ENCODE data around the gene PAGE1. TPM values are rescaled to one million over a fixed set of nuclear protein-coding genes. Genes with fewer than 3 reads are reported as not detected.

PAGE1 gene
- total RNA-seq, 1 experiment from 2014 or later = not detected

DNA sequence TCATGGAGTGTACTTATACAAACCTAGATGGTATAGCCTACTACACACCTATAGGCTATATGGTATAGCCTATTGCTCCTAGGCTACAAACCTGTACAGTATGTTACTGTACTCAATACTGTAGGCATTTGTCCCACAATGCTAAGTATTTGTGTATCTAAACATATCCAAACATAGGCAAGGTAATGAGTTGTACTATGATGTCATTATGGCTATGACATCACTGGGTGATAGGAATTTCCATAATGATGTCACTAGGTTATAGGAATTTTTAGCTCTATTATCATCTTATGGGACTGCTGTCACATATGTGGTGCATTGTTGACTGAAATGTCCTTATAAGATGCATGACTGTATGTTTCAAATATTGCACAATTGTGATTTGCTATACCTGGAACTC, 5.5 kb upstream of the PAGE1 start:
- TF ChIP-seq, protein P1, sequence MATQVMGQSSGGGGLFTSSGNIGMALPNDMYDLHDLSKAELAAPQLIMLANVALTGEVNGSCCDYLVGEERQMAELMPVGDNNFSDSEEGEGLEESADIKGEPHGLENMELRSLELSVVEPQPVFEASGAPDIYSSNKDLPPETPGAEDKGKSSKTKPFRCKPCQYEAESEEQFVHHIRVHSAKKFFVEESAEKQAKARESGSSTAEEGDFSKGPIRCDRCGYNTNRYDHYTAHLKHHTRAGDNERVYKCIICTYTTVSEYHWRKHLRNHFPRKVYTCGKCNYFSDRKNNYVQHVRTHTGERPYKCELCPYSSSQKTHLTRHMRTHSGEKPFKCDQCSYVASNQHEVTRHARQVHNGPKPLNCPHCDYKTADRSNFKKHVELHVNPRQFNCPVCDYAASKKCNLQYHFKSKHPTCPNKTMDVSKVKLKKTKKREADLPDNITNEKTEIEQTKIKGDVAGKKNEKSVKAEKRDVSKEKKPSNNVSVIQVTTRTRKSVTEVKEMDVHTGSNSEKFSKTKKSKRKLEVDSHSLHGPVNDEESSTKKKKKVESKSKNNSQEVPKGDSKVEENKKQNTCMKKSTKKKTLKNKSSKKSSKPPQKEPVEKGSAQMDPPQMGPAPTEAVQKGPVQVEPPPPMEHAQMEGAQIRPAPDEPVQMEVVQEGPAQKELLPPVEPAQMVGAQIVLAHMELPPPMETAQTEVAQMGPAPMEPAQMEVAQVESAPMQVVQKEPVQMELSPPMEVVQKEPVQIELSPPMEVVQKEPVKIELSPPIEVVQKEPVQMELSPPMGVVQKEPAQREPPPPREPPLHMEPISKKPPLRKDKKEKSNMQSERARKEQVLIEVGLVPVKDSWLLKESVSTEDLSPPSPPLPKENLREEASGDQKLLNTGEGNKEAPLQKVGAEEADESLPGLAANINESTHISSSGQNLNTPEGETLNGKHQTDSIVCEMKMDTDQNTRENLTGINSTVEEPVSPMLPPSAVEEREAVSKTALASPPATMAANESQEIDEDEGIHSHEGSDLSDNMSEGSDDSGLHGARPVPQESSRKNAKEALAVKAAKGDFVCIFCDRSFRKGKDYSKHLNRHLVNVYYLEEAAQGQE (IDR thresholded peaks at IDR 0.05; ENCODE audit: insufficient read depth in 1 of 2, low read depth in 2 of 2, low read length in 1 of 2) = no peak
- TF ChIP-seq POLR2AphosphoS5 (IDR thresholded peaks at IDR 0.05; ENCODE audit: low read depth, low read length) (no peak), TCF7L2 (IDR thresholded peaks at IDR 0.05; ENCODE audit: low read depth, low read length) (no peak), SIN3A (IDR thresholded peaks at IDR 0.05; ENCODE audit: borderline replicate concordance, insufficient read depth, low read depth, low read length) (no peak)
- TF ChIP-seq, protein P2, sequence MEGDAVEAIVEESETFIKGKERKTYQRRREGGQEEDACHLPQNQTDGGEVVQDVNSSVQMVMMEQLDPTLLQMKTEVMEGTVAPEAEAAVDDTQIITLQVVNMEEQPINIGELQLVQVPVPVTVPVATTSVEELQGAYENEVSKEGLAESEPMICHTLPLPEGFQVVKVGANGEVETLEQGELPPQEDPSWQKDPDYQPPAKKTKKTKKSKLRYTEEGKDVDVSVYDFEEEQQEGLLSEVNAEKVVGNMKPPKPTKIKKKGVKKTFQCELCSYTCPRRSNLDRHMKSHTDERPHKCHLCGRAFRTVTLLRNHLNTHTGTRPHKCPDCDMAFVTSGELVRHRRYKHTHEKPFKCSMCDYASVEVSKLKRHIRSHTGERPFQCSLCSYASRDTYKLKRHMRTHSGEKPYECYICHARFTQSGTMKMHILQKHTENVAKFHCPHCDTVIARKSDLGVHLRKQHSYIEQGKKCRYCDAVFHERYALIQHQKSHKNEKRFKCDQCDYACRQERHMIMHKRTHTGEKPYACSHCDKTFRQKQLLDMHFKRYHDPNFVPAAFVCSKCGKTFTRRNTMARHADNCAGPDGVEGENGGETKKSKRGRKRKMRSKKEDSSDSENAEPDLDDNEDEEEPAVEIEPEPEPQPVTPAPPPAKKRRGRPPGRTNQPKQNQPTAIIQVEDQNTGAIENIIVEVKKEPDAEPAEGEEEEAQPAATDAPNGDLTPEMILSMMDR (IDR thresholded peaks at IDR 0.05) = no peak
- ATAC-seq (no peak), DNase-seq (ENCODE audit: low read depth, low spot score) (no peak)
- intact Hi-C loops (cut with micrococcal nuclease; ENCODE audit: unreplicated experiment) = no loop called here
- in situ Hi-C loops (cut with HindIII; ENCODE audit: low pct_unique_long_range_greater_than_20kb, low sequenced_read_pairs) = no loop called here
- Histone ChIP-seq H3K27ac (ENCODE audit: low read length) (no peak overlapping the region), H3K4me3 (ENCODE audit: low read depth in 2 of 2, low read length in 2 of 2) (no peak overlapping the region), H3K27me3 (ENCODE audit: control insufficient read depth, insufficient read depth, low read length) (peaks cover 5% of the 10 kb centered on the region), H3K36me3 (ENCODE audit: control insufficient read depth, insufficient read depth, low read length) (no peaks in the 10 kb centered on the region), H3K9me3 (ENCODE audit: control insufficient read depth, insufficient read depth, low read depth, low read length) (no peaks in the 10 kb centered on the region), H3K4me1 (ENCODE audit: control insufficient read depth, insufficient read depth, low read length) (no peaks in the 10 kb centered on the region)
- POLR2A ChIA-PET = no interaction called here
- no TSS peak for BruUV-seq (replicated peaks)
- CTCF ChIA-PET = no interaction called here

DNA sequence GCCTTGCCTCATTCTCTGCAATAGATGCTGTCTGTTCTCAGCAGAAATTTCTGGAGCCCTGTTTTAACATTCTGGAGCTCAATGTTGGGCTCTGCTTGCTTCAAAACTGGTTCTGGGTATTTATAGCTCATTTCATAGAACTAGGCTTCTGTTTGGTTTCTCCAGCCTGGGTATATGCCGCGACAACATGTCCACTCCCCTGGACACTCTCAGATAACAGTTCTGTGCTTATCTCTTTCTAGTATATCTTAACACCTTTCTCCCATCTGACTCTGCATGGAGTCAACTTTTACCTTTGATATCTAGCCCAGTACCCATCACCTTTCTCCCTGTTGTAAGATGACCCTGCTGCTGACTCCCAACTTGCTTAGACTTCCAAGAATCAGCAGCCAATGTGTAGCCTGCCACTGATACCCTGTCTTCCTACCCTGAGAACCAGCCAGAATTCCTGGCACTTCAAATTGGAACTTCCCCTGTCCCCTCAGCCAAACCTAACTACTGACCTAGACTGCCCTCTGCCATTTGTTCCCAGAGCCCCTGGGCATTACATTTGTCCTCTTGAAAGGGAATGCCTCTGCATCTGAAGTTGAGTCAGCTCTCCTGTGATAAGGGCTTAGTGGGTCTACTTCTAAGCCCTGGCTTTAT, 20.6 kb downstream of the PAGE1 start:
- BruUV-seq (replicated peaks) = no TSS peak
- intact Hi-C loops (cut with micrococcal nuclease; ENCODE audit: unreplicated experiment) = no loop called here

DNA sequence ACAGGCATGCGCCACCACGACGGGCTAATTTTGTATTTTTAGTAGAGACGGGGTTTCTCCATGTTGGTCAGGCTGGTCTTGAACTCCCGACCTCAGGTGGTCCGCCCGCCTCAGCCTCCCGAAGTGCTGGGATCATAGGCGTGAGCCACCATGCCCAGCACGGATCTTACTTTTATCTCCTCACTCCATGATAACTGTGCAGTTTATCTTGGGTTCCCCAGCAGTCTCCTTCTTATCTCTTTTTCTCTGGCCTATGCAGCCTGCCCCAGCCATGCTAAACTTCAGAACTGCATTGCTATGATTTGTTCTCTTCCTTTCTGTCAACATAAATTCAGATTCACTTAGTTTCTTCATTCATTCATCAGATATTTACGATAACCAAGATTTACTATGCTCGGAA, 22.4 kb downstream of the PAGE1 start:
- Histone ChIP-seq H3K27ac (ENCODE audit: low read length) (no peak overlapping the region), H3K36me3 (ENCODE audit: control insufficient read depth, insufficient read depth, low read length) (no peaks in the 10 kb centered on the region), H3K27me3 (ENCODE audit: control insufficient read depth, insufficient read depth, low read length) (no peaks in the 10 kb centered on the region), H3K4me3 (ENCODE audit: low read depth in 2 of 2, low read length in 2 of 2) (no peak overlapping the region), H3K9me3 (ENCODE audit: control insufficient read depth, insufficient read depth, low read depth, low read length) (no peaks in the 10 kb centered on the region), H3K4me1 (ENCODE audit: control insufficient read depth, insufficient read depth, low read length) (no peaks in the 10 kb centered on the region)
- no TSS peak for BruUV-seq (replicated peaks)
- POLR2A ChIA-PET = interaction anchor here (0.7 kb wide), 1 partner anchor 92 kb away, joined by 11 read pairs; no protein-coding TSS in a partner anchor
- DNase-seq (ENCODE audit: low read depth, low spot score) (no peak), ATAC-seq (no peak)
- in situ Hi-C loops (cut with HindIII; ENCODE audit: low pct_unique_long_range_greater_than_20kb, low sequenced_read_pairs) = no loop called here
- intact Hi-C loops (cut with micrococcal nuclease; ENCODE audit: unreplicated experiment) = no loop called here
- no peak for TF ChIP-seq TCF7L2 (IDR thresholded peaks at IDR 0.05; ENCODE audit: low read depth, low read length)
- TF ChIP-seq, protein P1 (IDR thresholded peaks at IDR 0.05; ENCODE audit: insufficient read depth in 1 of 2, low read depth in 2 of 2, low read length in 1 of 2) = no peak
- TF ChIP-seq SIN3A (IDR thresholded peaks at IDR 0.05; ENCODE audit: borderline replicate concordance, insufficient read depth, low read depth, low read length) = no peak
- TF ChIP-seq, protein P2 (IDR thresholded peaks at IDR 0.05) = no peak
- TF ChIP-seq POLR2AphosphoS5 (IDR thresholded peaks at IDR 0.05; ENCODE audit: low read depth, low read length) = no peak
- CTCF ChIA-PET = no interaction called here

More for the DNA sequence above, 20.6 kb downstream of the PAGE1 start:
- Histone ChIP-seq H3K9me3 (ENCODE audit: control insufficient read depth, insufficient read depth, low read depth, low read length) (no peaks in the 10 kb centered on the region), H3K4me3 (ENCODE audit: low read depth in 2 of 2, low read length in 2 of 2) (no peak overlapping the region), H3K36me3 (ENCODE audit: control insufficient read depth, insufficient read depth, low read length) (no peaks in the 10 kb centered on the region), H3K4me1 (ENCODE audit: control insufficient read depth, insufficient read depth, low read length) (no peaks in the 10 kb centered on the region), H3K27ac (ENCODE audit: low read length) (no peak overlapping the region), H3K27me3 (ENCODE audit: control insufficient read depth, insufficient read depth, low read length) (no peaks in the 10 kb centered on the region)
- POLR2A ChIA-PET = no interaction called here
- in situ Hi-C loops (cut with HindIII; ENCODE audit: low pct_unique_long_range_greater_than_20kb, low sequenced_read_pairs) = no loop called here
- DNase-seq (ENCODE audit: low read depth, low spot score) = no peak
- no peak for TF ChIP-seq TCF7L2 (IDR thresholded peaks at IDR 0.05; ENCODE audit: low read depth, low read length)
- ATAC-seq = no peak
- CTCF ChIA-PET = no interaction called here
